K562 (cell line): ENCODE data around the gene MALAT1. TPM values are rescaled to one million over a fixed set of nuclear protein-coding genes. Genes with fewer than 3 reads are reported as not detected.

Source experiments
- ARID2 ChIP-seq: fragments of 450-650 bp; IDR thresholded peaks from 2 replicates; pipeline ENCODE4 v1.6.1; 2017; ENCODE audit warnings: antibody characterized with exemption, mild to moderate bottlenecking
- BHLHE40 ChIP-seq: IDR thresholded peaks from 2 replicates; pipeline ENCODE4 v1.6.1; 2011; ENCODE audit warnings: low read length, improper control_type of control experiment
- ELF4 ChIP-seq: fragments of 450-650 bp; formaldehyde crosslinking; IDR thresholded peaks from 2 replicates; pipeline ENCODE4 v1.4.0; 2022; ENCODE audit warnings: missing genetic modification characterization
- ETS2 ChIP-seq: IDR thresholded peaks from 2 replicates; pipeline ENCODE4 v1.6.1; 2016; ENCODE audit warnings: borderline replicate concordance, missing genetic modification characterization, mild to moderate bottlenecking, moderate library complexity, missing compliant biosample characterization; ENCODE audit not compliant: poor library complexity, severe bottlenecking
- ETV6 ChIP-seq, 3 experiments: fragments of 150-350 bp in 1 of 3; sonication (generic) in 1 of 3; formaldehyde crosslinking in 1 of 3; IDR thresholded peaks; 2 replicates each; pipeline versions ENCODE4 v1.6.1 to v1.8.0; 2014 to 2022; ENCODE audit warnings: borderline replicate concordance in 2 of 3, low read depth in 2 of 3, antibody characterized with exemption in 1 of 3, low read length in 1 of 3, mild to moderate bottlenecking in 1 of 3, missing genetic modification reagents in 1 of 3
- GABPB1 ChIP-seq: sonication (generic); formaldehyde crosslinking; IDR thresholded peaks from 2 replicates; pipeline ENCODE4 v1.8.0; 2022; ENCODE audit warnings: mild to moderate bottlenecking, missing genetic modification reagents
- HDAC1 ChIP-seq, 2 experiments: fragments of 450-650 bp; IDR thresholded peaks; 2 replicates each; pipeline ENCODE4 v1.6.1; 2016 to 2017; ENCODE audit warnings: inconsistent platforms in 1 of 2, mild to moderate bottlenecking in 1 of 2, moderate library complexity in 1 of 2
- HDAC8 ChIP-seq: fragments of 450-650 bp; IDR thresholded peaks from 2 replicates; pipeline ENCODE4 v1.6.1; 2016; ENCODE audit warnings: mild to moderate bottlenecking, missing genetic modification characterization, moderate library complexity, missing compliant biosample characterization
- HMG20B ChIP-seq: fragments of 250-450 bp; sonication (Bioruptor Pico); IDR thresholded peaks from 2 replicates; pipeline ENCODE4 v1.5.0; 2021; ENCODE audit warnings: mild to moderate bottlenecking
- MXI1 ChIP-seq: IDR thresholded peaks from 2 replicates; pipeline ENCODE4 v1.6.1; 2011; ENCODE audit warnings: low read depth, mild to moderate bottlenecking, improper control_type of control experiment, low read length
- NFYB ChIP-seq: IDR thresholded peaks from 2 replicates; pipeline ENCODE4 v1.6.1; 2011; ENCODE audit warnings: mild to moderate bottlenecking, moderate library complexity; ENCODE audit not compliant: insufficient read length; ENCODE audit errors: extremely low read depth
- NRF1 ChIP-seq, 2 experiments: fragments of 450-650 bp; IDR thresholded peaks in 1 of 2; conservative IDR thresholded peaks in 1 of 2; 2 replicates each; pipeline ENCODE4 v1.6.1; 2014; ENCODE audit warnings: mild to moderate bottlenecking in 2 of 2
- SETDB1 ChIP-seq: IDR thresholded peaks from one replicate; pipeline ENCODE4 v1.6.1; 2012; ENCODE audit warnings: low read length, control low read depth, inconsistent platforms
- TEAD4 ChIP-seq, 2 experiments: sonication (generic) in 1 of 2; formaldehyde crosslinking in 1 of 2; IDR thresholded peaks; 2 replicates each; pipeline versions ENCODE4 v1.6.1 to v1.8.0; 2012 to 2022; ENCODE audit warnings: borderline replicate concordance in 1 of 2, inconsistent platforms in 1 of 2, low read length in 1 of 2, mild to moderate bottlenecking in 1 of 2, missing genetic modification reagents in 1 of 2
- ZNF146 ChIP-seq: IDR thresholded peaks from one replicate; pipeline ENCODE4 v1.6.1; 2018; ENCODE audit warnings: missing compliant biosample characterization; ENCODE audit not compliant: unreplicated experiment
- ZNF212 ChIP-seq: fragments of 450-650 bp; formaldehyde crosslinking; IDR thresholded peaks from 2 replicates; pipeline ENCODE4 v1.4.0; 2020; ENCODE audit warnings: mild to moderate bottlenecking
- ZNF224 ChIP-seq: sonication (generic); formaldehyde crosslinking; IDR thresholded peaks from 2 replicates; pipeline ENCODE4 v1.8.0; 2022; ENCODE audit warnings: mild to moderate bottlenecking, missing genetic modification reagents
- ZNF24 ChIP-seq: fragments of 450-650 bp; IDR thresholded peaks from 2 replicates; pipeline ENCODE4 v1.6.1; 2016
- ZNF41 ChIP-seq: fragments of 250-450 bp; sonication (Bioruptor Pico); conservative IDR thresholded peaks from 2 replicates; pipeline ENCODE4 v1.4.0; 2020; ENCODE audit warnings: mild to moderate bottlenecking
- ZNF444 ChIP-seq: fragments of 250-450 bp; sonication (Bioruptor Pico); IDR thresholded peaks from 2 replicates; pipeline ENCODE4 v1.4.0; 2020; ENCODE audit warnings: mild to moderate bottlenecking, moderate library complexity
- ZNF695 ChIP-seq: fragments of 450-650 bp; formaldehyde crosslinking; IDR thresholded peaks from 2 replicates; pipeline ENCODE4 v1.4.0; 2020; ENCODE audit warnings: mild to moderate bottlenecking, moderate library complexity
- ZNF707 ChIP-seq: fragments of 250-450 bp; sonication (Bioruptor Pico); conservative IDR thresholded peaks from 2 replicates; pipeline ENCODE4 v1.8.0; 2022; ENCODE audit warnings: inconsistent platforms, mild to moderate bottlenecking, moderate library complexity
- polyA plus RNA-seq, 8 experiments: library from polyadenylated mRNA; depleted of rRNA in 4 of 8; stranded (reverse) in 5 of 8; unstranded in 3 of 8; fragments of >200 nt; fragmentation: Nextera tagmentation in 2 of 8; fragmentation: Illumina TruSeq in 1 of 8; extraction: Ambion mirVana in 2 of 8; extraction: Trizol in 1 of 8; gene quantifications; 2 replicates each; pipeline versions ENCODE4 v1.2.1 to v1.2.3, GENCODE V29; 2011 to 2014; ENCODE audit warnings: inconsistent platforms in 1 of 8, missing spikeins in 1 of 8
- total RNA-seq, 7 experiments: library from RNA; depleted of rRNA in 6 of 7; stranded (reverse); fragments of >200 nt in 6 of 7; fragmentation: Illumina TruSeq in 2 of 7; extraction: Trizol in 2 of 7; gene quantifications; 2 replicates each; pipeline versions ENCODE4 v1.2.1 to v1.2.3, GENCODE V29; 2011 to 2021; ENCODE audit warnings: low replicate concordance in 1 of 7
- TF ChIP-seq, protein P1 (sequence below): fragments of 250-450 bp; sonication (Bioruptor Pico); IDR thresholded peaks from 2 replicates; pipeline ENCODE4 v1.8.0; 2022; ENCODE audit warnings: moderate library complexity, mild to moderate bottlenecking, inconsistent platforms
- TF ChIP-seq, protein P2 (sequence below): fragments of 250-450 bp; sonication (Bioruptor Pico); IDR thresholded peaks from 2 replicates; pipeline ENCODE4 v1.5.0; 2021; ENCODE audit warnings: mild to moderate bottlenecking, borderline replicate concordance
- TF ChIP-seq, protein P3 (sequence below): fragments of 250-450 bp; sonication (Bioruptor Pico); IDR thresholded peaks from 2 replicates; pipeline ENCODE4 v1.4.0; 2020

Gene MALAT1
- total and polyA plus RNA-seq, 9 of the 15 experiments (the other 6 are each of a cell fraction or from before 2014, with no cell fraction given): 363 to 8,715 (median 2,351) TPM

DNA sequence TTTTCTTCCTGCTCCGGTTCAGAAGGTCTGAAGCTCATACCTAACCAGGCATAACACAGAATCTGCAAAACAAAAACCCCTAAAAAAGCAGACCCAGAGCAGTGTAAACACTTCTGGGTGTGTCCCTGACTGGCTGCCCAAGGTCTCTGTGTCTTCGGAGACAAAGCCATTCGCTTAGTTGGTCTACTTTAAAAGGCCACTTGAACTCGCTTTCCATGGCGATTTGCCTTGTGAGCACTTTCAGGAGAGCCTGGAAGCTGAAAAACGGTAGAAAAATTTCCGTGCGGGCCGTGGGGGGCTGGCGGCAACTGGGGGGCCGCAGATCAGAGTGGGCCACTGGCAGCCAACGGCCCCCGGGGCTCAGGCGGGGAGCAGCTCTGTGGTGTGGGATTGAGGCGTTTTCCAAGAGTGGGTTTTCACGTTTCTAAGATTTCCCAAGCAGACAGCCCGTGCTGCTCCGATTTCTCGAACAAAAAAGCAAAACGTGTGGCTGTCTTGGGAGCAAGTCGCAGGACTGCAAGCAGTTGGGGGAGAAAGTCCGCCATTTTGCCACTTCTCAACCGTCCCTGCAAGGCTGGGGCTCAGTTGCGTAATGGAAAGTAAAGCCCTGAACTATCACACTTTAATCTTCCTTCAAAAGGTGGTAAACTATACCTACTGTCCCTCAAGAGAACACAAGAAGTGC lies 661 bp upstream of the MALAT1 start (continued):
- TF ChIP-seq, protein P1, sequence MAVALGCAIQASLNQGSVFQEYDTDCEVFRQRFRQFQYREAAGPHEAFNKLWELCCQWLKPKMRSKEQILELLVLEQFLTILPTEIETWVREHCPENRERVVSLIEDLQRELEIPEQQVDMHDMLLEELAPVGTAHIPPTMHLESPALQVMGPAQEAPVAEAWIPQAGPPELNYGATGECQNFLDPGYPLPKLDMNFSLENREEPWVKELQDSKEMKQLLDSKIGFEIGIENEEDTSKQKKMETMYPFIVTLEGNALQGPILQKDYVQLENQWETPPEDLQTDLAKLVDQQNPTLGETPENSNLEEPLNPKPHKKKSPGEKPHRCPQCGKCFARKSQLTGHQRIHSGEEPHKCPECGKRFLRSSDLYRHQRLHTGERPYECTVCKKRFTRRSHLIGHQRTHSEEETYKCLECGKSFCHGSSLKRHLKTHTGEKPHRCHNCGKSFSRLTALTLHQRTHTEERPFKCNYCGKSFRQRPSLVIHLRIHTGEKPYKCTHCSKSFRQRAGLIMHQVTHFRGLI (CRISPR knock-in tag): no peak
- TF ChIP-seq BHLHE40: no peak
- TF ChIP-seq, protein P2, sequence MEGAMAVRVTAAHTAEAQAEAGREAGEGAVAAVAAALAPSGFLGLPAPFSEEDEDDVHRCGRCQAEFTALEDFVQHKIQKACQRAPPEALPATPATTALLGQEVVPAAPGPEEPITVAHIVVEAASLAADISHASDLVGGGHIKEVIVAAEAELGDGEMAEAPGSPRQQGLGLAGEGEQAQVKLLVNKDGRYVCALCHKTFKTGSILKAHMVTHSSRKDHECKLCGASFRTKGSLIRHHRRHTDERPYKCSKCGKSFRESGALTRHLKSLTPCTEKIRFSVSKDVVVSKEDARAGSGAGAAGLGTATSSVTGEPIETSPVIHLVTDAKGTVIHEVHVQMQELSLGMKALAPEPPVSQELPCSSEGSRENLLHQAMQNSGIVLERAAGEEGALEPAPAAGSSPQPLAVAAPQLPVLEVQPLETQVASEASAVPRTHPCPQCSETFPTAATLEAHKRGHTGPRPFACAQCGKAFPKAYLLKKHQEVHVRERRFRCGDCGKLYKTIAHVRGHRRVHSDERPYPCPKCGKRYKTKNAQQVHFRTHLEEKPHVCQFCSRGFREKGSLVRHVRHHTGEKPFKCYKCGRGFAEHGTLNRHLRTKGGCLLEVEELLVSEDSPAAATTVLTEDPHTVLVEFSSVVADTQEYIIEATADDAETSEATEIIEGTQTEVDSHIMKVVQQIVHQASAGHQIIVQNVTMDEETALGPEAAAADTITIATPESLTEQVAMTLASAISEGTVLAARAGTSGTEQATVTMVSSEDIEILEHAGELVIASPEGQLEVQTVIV (CRISPR knock-in tag): no peak
- TF ChIP-seq ZNF707 (CRISPR knock-in tag): no peak
- no peak for TF ChIP-seq ZNF444 (CRISPR knock-in tag)
- TF ChIP-seq ZNF24: no peak
- no peak for TF ChIP-seq NFYB
- no peak for TF ChIP-seq ELF4 (CRISPR knock-in tag)
- TF ChIP-seq HDAC1 (IDR thresholded peaks at IDR 0.05): no peak
- TF ChIP-seq ZNF695 (CRISPR knock-in tag): 0 out of 2 replicates have a peak, but pooled peaks have one; percentile 27
- no peak for TF ChIP-seq NRF1 (conservative IDR thresholded peaks at IDR 0.05 in 1 of 2, IDR thresholded peaks at IDR 0.05 in 1 of 2)
- TF ChIP-seq MXI1: no peak
- TF ChIP-seq ZNF224 (CRISPR knock-in tag): no peak
- TF ChIP-seq, protein P3, sequence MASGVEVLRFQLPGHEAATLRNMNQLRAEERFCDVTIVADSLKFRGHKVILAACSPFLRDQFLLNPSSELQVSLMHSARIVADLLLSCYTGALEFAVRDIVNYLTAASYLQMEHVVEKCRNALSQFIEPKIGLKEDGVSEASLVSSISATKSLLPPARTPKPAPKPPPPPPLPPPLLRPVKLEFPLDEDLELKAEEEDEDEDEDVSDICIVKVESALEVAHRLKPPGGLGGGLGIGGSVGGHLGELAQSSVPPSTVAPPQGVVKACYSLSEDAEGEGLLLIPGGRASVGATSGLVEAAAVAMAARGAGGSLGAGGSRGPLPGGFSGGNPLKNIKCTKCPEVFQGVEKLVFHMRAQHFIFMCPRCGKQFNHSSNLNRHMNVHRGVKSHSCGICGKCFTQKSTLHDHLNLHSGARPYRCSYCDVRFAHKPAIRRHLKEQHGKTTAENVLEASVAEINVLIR (CRISPR knock-in tag): no peak
- TF ChIP-seq ZNF146 (CRISPR knock-in tag): no peak
- TF ChIP-seq HMG20B (CRISPR knock-in tag): 0 out of 2 replicates have a peak, but pooled peaks have one; percentile 34
- TF ChIP-seq HDAC8 (tag): no peak
- no peak for TF ChIP-seq ZNF212
- no peak for TF ChIP-seq ETV6 (IDR thresholded peaks at IDR 0.05; ENCODE audit: borderline replicate concordance in 1 of 2, low read depth in 2 of 2, low read length in 1 of 2)
- no peak for TF ChIP-seq ETV6 (CRISPR knock-in tag; IDR thresholded peaks at IDR 0.05; ENCODE audit: borderline replicate concordance)
- no peak for TF ChIP-seq TEAD4 (IDR thresholded peaks at IDR 0.05; ENCODE audit: low read length)
- TF ChIP-seq TEAD4 (CRISPR knock-in tag; IDR thresholded peaks at IDR 0.05; ENCODE audit: borderline replicate concordance): no peak
- no peak for TF ChIP-seq SETDB1
- no peak for TF ChIP-seq ZNF41 (CRISPR knock-in tag)
- no peak for TF ChIP-seq GABPB1 (CRISPR knock-in tag)
- no peak for TF ChIP-seq ETS2
- TF ChIP-seq ARID2: 0 out of 2 replicates have a peak, but pooled peaks have one; percentile 2
